Astrocyte of the cerebellum (primary cell): ENCODE results near the gene DCTN4.

Experiments
- DNase-seq: peaks from one replicate; pipeline ENCODE4 v3.0.0-alpha.2; 2011; ENCODE audit warnings: low read depth
- H3K4me3 ChIP-seq: 2 replicates; pipeline ENCODE4 v1.5.1; 2011; ENCODE audit warnings: mild to moderate bottlenecking, low read depth, low read length, moderate library complexity
- in situ Hi-C: cut with HindIII; loops from 2 replicates; pipeline ENCODE4 v1.10.0; 2017; ENCODE audit warnings: low sequenced_read_pairs
- TF ChIP-seq, protein P1 (sequence below): IDR thresholded peaks from 2 replicates; pipeline ENCODE4 v1.5.1; 2012; ENCODE audit warnings: low read length, low read depth, moderate library complexity, mild to moderate bottlenecking; ENCODE audit errors: missing control alignments

DCTN4 gene

DNA sequence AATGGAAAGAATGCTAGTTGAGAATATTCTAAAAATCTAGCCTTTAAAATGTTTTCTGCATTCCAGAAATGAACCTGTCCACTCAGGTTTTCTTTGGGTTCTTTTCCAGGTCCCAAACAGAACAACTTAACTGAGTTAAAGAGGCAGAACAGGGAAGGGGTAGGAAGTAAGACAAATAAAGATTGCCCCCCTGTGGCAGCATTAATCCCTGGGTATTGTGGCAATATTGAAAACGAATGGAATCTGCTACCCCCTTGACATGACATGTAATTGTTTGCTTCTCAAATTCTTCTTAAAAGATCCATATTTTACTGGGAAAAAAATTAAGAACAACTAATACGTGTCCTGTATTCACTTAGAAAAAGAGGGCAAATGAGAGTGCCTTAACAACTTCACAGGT lies 48.7 kb downstream of the DCTN4 start:
- TF ChIP-seq, protein P1, sequence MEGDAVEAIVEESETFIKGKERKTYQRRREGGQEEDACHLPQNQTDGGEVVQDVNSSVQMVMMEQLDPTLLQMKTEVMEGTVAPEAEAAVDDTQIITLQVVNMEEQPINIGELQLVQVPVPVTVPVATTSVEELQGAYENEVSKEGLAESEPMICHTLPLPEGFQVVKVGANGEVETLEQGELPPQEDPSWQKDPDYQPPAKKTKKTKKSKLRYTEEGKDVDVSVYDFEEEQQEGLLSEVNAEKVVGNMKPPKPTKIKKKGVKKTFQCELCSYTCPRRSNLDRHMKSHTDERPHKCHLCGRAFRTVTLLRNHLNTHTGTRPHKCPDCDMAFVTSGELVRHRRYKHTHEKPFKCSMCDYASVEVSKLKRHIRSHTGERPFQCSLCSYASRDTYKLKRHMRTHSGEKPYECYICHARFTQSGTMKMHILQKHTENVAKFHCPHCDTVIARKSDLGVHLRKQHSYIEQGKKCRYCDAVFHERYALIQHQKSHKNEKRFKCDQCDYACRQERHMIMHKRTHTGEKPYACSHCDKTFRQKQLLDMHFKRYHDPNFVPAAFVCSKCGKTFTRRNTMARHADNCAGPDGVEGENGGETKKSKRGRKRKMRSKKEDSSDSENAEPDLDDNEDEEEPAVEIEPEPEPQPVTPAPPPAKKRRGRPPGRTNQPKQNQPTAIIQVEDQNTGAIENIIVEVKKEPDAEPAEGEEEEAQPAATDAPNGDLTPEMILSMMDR = peak; percentile 26
- in situ Hi-C loops = no loop called here
- DNase-seq = no peak
- H3K4me3 ChIP-seq = no peak overlapping the region

- no peak for DNase-seq
- in situ Hi-C loops = no loop called here
- TF ChIP-seq, protein P1 = no peak
- no peak overlapping the region for H3K4me3 ChIP-seq
Measured at GRCh38 chr5:150706776-150707390, 51.9 kb downstream of the DCTN4 start.

DNA sequence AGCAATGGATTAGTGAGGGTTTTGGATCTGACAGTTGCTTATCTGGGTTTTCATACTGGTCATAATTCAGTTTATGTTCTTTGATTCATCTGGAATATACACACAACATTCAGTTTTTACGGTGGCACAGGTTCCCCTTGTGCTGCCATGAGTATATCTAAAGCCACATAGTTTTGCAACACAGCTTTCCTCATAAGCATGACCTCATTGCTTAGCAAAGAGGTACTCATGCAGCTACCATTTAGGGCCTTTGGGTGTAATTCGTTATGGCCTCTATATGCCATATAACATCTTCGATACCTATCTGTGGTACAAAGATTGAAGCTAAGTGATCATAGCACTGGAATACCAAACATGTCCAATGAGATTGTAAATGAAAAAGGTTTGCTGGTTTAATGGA lies 55.1 kb downstream of the DCTN4 start:
- TF ChIP-seq, protein P1 = no peak
- H3K4me3 ChIP-seq = no peak overlapping the region
- DNase-seq = no peak
- in situ Hi-C loops = loop anchor here (5.0 kb wide), 1 partner anchor 146 kb away; no protein-coding TSS in a partner anchor

- in situ Hi-C loops = loop anchor here (5.0 kb wide), 1 partner anchor 143 kb away; no protein-coding TSS in a partner anchor
- H3K4me3 ChIP-seq = peak within 1 kb of the TSS; percentile 96
- peak; percentile 74 for DNase-seq
- TF ChIP-seq, protein P1 = peak; percentile 61
Measured at GRCh38 chr5:150700594-150701377, 58.0 kb downstream of the DCTN4 start, which contains the start of gene RBM22. TSS of gene RBM22 (minus strand) at chr5:150701062. CDS start at chr5:150700985, 77 bp downstream.

DNA sequence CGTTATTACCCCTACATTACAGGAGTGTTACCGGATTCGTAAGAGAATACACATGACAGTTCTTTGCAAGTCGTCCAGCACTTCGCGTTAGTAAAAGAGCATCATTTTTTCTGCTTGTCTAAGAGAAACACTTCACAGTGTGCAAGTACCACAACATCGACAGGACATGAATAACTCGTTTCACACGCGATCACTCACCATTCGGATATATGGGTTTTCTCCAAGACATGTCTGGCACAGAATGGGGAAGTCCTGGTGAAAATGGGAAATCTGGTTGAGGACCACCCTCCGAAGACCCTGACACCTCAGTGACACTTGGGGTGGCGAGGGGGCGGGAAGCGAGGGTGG lies 58.6 kb downstream of the DCTN4 start:
- DNase-seq = no peak
- in situ Hi-C loops = loop anchor here (5.0 kb wide), 1 partner anchor 143 kb away; no protein-coding TSS in a partner anchor
- H3K4me3 ChIP-seq = peak overlapping the region; percentile 96
- TF ChIP-seq, protein P1 = no peak

- H3K4me3 ChIP-seq = no peak overlapping the region
- no peak for DNase-seq
- TF ChIP-seq, protein P1 = no peak
- in situ Hi-C loops = no loop called here
Measured at GRCh38 chr5:150694612-150695011, 64.2 kb downstream of the DCTN4 start.
